Fibroblast of skin of right biceps (primary cell): ENCODE data around the gene PDIA4.
"Not testable (repeated sequence)": the region's sequence is repeated elsewhere in the genome, so short reads cannot be mapped to it uniquely, and the experiment has no call there.

Experiments
- DNase-seq: peaks from one replicate; pipeline ENCODE4 v3.0.0-alpha.2; 2013

Gene PDIA4

DNA sequence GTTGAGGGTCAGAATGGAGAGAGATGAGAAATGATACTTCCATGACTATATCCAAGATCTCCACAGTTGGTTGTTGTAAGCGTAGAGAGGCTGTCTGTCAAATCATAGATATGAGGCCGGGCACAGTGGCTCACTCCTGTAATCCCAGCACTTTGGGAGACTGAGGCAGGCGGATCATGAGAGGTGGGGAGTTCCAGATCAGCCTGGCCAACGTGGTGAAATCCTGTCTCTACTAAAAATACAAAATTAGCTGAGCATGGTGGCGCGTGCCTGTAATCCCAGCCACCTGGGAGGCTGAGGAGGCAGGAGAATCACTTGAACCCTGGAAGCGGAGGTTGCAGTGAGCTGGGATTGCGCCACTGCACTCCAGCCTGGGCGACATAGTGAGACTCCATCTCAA is 2.1 kb upstream of the PDIA4 start:
- not testable (repeated sequence) for DNase-seq

DNA sequence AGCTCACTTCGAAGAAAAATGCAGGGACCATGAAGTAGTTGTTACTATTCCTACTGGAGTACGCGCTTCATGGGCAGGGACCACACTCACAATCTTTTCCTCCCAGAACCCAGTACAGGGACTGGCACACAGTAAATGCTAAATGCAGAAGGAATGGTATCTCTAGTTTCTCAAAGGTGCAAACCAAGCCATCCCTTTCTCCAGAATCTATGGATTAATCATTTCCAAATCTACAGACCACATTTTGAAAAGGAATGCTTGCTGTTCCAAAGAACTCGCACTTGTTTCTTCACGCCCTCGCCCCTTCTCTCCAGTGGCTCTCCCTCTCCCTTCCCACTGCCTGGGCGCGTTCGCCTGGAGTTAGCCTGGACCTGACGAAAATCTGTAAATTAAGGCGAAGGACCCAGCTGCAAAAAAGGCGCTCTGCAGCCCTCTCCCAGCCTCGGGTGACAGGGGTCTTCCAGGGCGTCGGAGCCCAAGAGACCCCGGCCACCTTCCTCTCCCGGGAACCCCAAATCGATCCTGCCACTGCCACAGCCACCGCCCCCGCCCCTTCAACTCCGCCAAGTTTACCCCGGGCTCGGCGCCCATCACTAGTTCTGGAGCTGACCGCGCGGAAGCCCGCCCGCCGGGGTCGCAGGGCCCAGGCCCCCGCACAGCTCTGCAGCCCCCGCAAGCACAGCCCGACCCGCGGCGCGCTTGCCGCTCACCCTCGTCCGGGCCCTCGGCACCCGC is 527 bp downstream of the PDIA4 start:
- DNase-seq: no peak

DNA sequence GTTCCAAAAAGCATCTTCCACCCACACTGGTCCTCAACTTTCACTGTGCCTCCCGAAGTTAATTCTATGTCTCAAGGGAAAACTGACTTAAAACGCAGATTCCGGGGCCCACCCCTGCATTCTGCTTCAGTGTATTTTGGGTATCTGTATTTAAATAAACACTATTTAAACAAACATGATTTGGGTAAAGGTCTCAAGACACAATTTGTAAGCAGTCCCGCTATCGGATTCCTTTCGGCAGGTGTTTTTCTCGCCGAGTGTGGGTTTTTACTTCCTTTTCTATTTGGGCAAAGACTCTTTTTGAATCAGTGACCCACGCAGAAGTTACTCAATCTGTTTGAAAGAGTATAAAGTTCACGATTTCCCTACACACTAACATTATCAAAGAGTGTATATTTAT is 1.2 kb downstream of the PDIA4 start:
- no peak for DNase-seq

- DNase-seq: no peak
These were observed 4.6 kb downstream of the PDIA4 start for GRCh38 chr7:149023662-149024061.

DNA sequence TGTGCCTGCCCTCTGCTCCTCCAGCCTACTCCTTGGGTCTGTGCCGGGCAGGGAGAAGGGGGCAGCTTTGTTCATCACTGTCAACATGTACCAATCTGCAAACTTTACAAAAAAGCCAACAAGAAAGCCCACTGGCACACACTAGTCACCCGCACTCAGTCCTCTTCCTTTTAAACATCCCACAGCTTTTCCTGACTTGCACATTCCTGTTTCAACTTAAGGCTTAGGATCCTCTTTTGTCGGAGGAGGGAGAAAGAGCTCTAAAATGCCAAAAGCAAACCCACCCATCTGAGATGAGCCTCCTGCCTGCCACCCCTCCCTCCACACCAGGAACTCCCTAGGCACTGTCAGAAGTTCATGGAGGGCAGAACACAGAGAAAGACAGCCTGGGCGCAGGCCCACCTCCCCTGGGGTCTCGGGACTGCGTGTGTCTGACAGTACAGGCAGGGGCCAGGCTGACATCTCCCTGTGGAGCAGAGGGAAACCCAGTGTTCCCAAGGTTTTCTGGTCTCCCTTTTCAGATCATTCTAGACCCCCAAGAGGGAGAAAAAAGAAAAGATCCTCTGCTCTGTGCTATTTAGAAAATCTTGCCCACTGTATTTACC is 5.4 kb downstream of the PDIA4 start:
- no peak for DNase-seq

DNA sequence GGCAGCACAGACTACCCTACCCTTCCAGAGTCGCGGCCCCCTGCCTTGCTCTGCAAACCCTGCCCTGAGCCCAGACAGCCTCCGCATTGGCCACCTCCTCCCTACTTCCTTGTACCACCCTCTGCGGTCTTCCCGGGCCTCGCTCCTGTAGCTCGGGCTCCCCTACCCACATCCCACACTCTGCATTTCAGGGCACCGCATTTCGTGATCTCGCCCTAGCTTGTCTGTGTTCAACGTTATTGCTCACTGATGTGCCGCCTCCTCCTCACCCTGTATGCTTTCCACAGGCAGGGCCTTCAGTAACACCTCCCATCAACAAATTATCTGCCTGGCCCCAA is 6.6 kb downstream of the PDIA4 start:
- no peak for DNase-seq

DNA sequence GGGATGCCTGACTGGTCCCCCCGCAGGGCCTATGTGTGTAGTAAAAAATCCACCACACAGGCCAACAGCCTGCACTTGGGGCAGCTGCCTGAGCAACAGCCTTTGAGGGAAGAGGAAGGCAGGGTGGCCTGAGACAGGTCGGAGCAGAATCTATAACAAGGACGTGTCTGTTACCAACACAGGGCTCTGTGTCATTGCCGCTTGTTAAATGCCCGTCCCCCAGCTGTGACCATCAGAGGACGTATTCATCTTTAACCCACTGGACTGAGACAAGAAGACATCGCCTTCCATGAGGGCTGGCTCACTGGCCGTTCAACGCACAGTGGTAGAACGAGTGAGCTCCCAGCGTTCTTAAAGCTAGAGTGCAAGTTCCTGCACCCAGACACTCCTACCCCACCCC is 7.8 kb downstream of the PDIA4 start:
- DNase-seq: no peak

DNA sequence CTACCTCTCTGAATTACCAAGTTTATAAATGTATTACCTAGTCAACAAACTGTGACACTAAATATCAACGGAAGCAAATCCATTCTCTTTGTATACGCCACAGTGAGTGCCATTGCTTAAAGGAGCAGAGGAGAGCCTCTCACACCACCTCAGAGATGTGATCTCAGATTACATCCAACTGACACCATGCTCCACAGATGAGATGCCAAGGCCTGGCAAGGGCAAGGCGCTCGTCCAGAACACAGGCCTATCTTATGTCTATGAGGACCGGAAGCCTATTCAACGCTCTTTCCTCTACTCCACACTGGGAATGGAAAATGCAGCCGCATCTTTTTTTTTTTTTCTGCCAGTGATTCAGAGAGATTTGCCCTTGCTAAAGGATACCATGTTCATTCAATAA is 11.4 kb downstream of the PDIA4 start:
- no peak for DNase-seq

GRCh38 chr7:149014309-149014708 is 14.0 kb downstream of the PDIA4 start:
- DNase-seq: no peak

- DNase-seq: no peak
These were observed 14.4 kb downstream of the PDIA4 start for GRCh38 chr7:149013876-149014275.

- DNase-seq: not testable (repeated sequence)
These were observed 15.6 kb downstream of the PDIA4 start for GRCh38 chr7:149012730-149013129.

GRCh38 chr7:149011491-149011890 is 16.8 kb downstream of the PDIA4 start:
- DNase-seq: no peak

DNA sequence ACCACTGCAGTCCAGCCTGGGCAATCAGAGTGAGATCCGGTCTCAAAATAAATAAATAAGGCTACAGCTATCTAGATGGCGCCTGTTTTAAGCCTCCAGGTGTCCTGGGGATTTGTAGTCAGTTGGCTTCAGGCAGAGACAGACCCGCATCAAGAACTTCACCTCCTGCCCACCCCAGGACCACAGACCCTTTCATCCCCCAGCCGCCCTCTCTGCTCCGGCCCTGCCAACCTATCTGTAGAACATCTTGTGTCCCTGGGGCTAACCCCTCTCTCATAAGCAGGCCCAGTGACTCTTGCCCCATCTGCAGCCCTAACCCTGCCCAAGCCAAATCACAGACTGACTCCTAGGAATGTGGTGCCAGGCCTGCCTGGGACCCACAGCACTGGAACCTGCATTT is 17.9 kb downstream of the PDIA4 start:
- DNase-seq: no peak

DNA sequence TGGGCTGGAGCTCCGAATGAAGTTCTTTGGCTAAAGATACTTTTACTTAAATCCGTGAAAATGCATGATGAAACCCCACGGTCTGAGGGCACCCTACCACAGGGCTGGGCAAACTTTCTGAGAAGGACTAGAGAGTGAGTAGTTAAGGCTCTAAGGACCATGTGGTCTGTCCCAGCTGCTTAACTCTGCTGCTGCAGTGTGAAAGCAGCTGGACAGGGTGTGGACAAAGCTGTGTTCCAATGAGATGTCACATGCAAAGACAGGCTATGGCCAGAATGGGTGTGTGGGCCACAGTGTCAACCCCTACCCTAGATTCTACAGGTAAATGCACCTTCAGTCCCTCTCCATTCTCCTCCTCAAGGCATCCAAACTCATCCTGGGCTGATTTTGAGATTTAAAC is 18.8 kb downstream of the PDIA4 start:
- no peak for DNase-seq

DNA sequence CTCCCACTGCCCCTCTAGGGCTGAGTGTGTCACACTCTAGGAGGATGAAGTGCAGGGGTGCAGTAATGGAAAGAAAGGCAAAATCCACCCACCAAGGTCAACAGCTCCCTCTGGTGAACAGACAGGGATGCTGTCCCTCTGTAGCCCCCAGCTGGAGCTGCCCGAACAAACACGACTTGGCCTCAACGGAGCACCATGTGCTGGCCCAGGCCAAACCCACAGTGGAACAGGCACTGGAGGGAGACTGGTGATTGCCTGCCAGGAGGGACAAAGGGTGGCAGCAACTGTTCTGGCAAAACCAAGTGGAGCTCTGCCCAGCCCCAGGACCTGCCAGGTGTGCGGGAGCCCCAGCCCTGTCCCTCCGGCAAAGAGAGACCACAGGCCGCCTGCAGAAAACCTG is 20.7 kb downstream of the PDIA4 start:
- no peak for DNase-seq

- no peak for DNase-seq
These were observed 21.2 kb downstream of the PDIA4 start for GRCh38 chr7:149007146-149007545.

- no peak for DNase-seq
These were observed 22.0 kb downstream of the PDIA4 start for GRCh38 chr7:149006345-149006725.

GRCh38 chr7:149005427-149006344 is 22.6 kb downstream of the PDIA4 start:
- peak; percentile 66 for DNase-seq

- DNase-seq: no peak
These were observed 23.6 kb downstream of the PDIA4 start for GRCh38 chr7:149004405-149005370.

GRCh38 chr7:149003560-149004305 is 24.6 kb downstream of the PDIA4 start:
- DNase-seq: no peak

GRCh38 chr7:149003018-149003417 is 25.3 kb downstream of the PDIA4 start:
- DNase-seq: no peak

GRCh38 chr7:149002604-149003003 is 25.7 kb downstream of the PDIA4 start:
- no peak for DNase-seq
